Measurements from ENCODE around the gene FOXP1.

DNA sequence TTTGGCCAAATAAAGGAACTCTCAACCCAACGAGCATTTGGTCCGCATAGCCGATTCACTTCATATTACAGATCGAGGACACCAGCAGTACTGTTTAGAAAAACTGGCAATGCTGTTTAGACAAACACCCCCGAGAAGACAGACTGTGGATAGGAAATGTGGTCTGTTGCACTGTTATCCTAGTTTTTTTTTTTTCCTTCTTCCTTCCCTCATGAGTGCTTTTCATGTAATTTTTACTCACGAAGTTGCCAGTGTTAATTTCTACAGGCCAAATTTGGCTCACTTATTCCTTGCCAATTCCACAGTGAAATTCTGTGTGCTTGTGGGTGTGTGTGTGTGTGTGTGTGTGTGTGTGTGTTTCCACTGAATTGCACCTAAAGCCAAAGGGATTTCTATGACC lies 165.7 kb downstream of the FOXP1 start:
- TF ChIP-seq, protein P1, sequence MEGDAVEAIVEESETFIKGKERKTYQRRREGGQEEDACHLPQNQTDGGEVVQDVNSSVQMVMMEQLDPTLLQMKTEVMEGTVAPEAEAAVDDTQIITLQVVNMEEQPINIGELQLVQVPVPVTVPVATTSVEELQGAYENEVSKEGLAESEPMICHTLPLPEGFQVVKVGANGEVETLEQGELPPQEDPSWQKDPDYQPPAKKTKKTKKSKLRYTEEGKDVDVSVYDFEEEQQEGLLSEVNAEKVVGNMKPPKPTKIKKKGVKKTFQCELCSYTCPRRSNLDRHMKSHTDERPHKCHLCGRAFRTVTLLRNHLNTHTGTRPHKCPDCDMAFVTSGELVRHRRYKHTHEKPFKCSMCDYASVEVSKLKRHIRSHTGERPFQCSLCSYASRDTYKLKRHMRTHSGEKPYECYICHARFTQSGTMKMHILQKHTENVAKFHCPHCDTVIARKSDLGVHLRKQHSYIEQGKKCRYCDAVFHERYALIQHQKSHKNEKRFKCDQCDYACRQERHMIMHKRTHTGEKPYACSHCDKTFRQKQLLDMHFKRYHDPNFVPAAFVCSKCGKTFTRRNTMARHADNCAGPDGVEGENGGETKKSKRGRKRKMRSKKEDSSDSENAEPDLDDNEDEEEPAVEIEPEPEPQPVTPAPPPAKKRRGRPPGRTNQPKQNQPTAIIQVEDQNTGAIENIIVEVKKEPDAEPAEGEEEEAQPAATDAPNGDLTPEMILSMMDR (IDR thresholded peaks at IDR 0.05) = no peak
- TF ChIP-seq POLR2A (IDR thresholded peaks at IDR 0.05) = no peak
